Natural killer cell (primary cell): ENCODE results near the gene IRF3. TPM values are rescaled to one million over a fixed set of nuclear protein-coding genes. Genes with fewer than 3 reads are reported as not detected.
A peak's percentile ranks its signal among the peaks of the same experiment; 100 is the strongest.

Experiments
- ATAC-seq, 3 donors: fragments of 150-1000 bp in 2 of 3; fragments of 200-7000 bp in 1 of 3; cut with Tn5 transposase; 1 replicate in 1 of 3; 2 replicates in 2 of 3; pipeline ENCODE4 v1.10.0; 2021; ENCODE audit warnings: mild to moderate bottlenecking in 2 of 3, moderate library complexity in 2 of 3
- DNase-seq, 2 donors: peaks; one replicate each; pipeline versions ENCODE4 v3.0.0 to v3.0.0-alpha.2; 2013 to 2021; ENCODE audit warnings: mixed read lengths in 1 of 2
- H3K27ac ChIP-seq: one replicate; pipeline ENCODE4 v1.5.1; 2013; ENCODE audit warnings: mild to moderate bottlenecking, low read length
- H3K27me3 ChIP-seq: one replicate; pipeline ENCODE4 v1.6.1; 2013; ENCODE audit warnings: low read length; ENCODE audit not compliant: control insufficient read depth, insufficient read depth
- H3K36me3 ChIP-seq: one replicate; pipeline ENCODE4 v1.6.1; 2013; ENCODE audit warnings: low read length; ENCODE audit not compliant: control insufficient read depth, insufficient read depth
- H3K4me1 ChIP-seq: one replicate; pipeline ENCODE4 v1.6.1; 2013; ENCODE audit warnings: low read length; ENCODE audit not compliant: control insufficient read depth, insufficient read depth
- H3K4me3 ChIP-seq: one replicate; pipeline ENCODE4 v1.5.1; 2013; ENCODE audit warnings: low read length
- H3K9me3 ChIP-seq: one replicate; pipeline ENCODE4 v1.6.1; 2013; ENCODE audit warnings: low read length; ENCODE audit not compliant: control insufficient read depth, insufficient read depth
- H3K27ac Mint-ChIP-seq, 2 donors: one replicate each; pipeline ENCODE4 v1.8.0; 2022; ENCODE audit warnings: mild to moderate bottlenecking in 2 of 2, mixed read lengths in 2 of 2, moderate library complexity in 1 of 2
- H3K27me3 Mint-ChIP-seq, 2 donors: one replicate each; pipeline ENCODE4 v1.8.0; 2022; ENCODE audit warnings: low read depth in 2 of 2, mixed read lengths in 2 of 2
- H3K36me3 Mint-ChIP-seq: one replicate; pipeline ENCODE4 v1.8.0; 2022; ENCODE audit warnings: mixed read lengths
- H3K4me1 Mint-ChIP-seq, 2 donors: one replicate each; pipeline ENCODE4 v1.8.0; 2022; ENCODE audit warnings: mixed read lengths in 2 of 2
- H3K4me3 Mint-ChIP-seq: one replicate; pipeline ENCODE4 v1.8.0; 2022; ENCODE audit warnings: mild to moderate bottlenecking, moderate library complexity, mixed read lengths
- H3K9me3 Mint-ChIP-seq, 2 donors: one replicate each; pipeline ENCODE4 v1.8.0; 2022; ENCODE audit warnings: mixed read lengths in 2 of 2
- CTCF ChIP-seq: fragments of 200-600 bp; IDR thresholded peaks from one replicate; pipeline ENCODE4 v1.8.0; 2022; ENCODE audit warnings: antibody characterized with exemption
- WGBS: methylation state at CpG from one replicate; pipeline ENCODE4 v1.1.7; 2013; ENCODE audit warnings: missing lambda C conversion rate; ENCODE audit not compliant: insufficient coverage; 5-methylcytosine and 5-hydroxymethylcytosine counted together
- intact Hi-C: fragments of 100-400 bp; cut with micrococcal nuclease; formaldehyde crosslinking; loops from one replicate; pipeline ENCODE4 v1.14.2; 2022
- total RNA-seq, 4 donors: library from RNA; stranded (reverse); fragments of 120-200 nt in 1 of 4; gene quantifications; one replicate each; pipeline versions ENCODE4 v1.2.3 to v1.2.4, GENCODE V29; 2013 to 2022

IRF3 gene
- total RNA-seq, 3 donors from 2014 or later (not counting 1 experiment from before 2014, with no cell fraction given), result 176 to 184 (median 179) TPM

DNA sequence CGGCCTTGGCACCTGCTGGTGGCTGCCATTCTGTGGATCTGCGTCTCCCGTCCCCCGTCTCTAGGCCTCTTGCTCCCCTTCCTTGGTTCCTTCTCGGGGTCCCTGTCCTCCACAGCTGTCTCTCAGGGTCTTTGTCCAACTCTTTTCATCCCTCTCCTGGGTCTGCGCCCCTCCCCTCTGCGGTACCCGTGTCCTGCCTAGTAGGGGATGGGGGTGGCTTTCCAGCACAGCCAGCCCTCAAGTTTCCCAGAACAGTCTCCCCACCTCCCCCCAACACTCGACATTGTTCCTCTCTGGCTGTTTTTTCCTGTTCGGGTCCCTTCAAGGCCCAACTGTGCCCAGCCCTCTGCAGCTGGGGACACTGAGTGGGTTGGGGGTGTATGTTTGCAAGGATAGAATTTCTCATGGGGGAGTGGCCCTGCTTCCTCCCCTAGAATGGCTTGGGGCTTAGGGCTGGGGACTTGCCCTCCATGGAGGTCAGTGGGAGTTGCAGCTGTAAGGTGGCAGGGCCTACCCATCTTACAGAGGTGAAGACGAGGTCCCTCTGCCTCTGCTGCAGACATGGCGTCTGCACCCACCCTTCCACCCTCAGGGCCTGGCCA is 23.0 kb upstream of the IRF3 start:
- Mint-ChIP-seq H3K27ac (no peak overlapping the region), H3K4me1 (peaks cover 15 to 38% of the 10 kb centered on the region in 2 donors), H3K36me3 (no peaks in the 10 kb centered on the region), H3K27me3 (peaks cover 17 to 20% of the 10 kb centered on the region in 2 donors), H3K4me3 (no peak overlapping the region), H3K9me3 (no peaks in the 10 kb centered on the region)
- intact Hi-C loops, result no loop called here
- WGBS, result 85% methylated on average over 8 of the region's 12 CpGs
- Histone ChIP-seq H3K4me3 (no peak overlapping the region), H3K36me3 (peaks cover 29% of the 10 kb centered on the region), H3K9me3 (no peaks in the 10 kb centered on the region), H3K27ac (no peak overlapping the region), H3K27me3 (peaks cover 26% of the 10 kb centered on the region), H3K4me1 (peaks cover 27% of the 10 kb centered on the region)
- DNase-seq (no peak), ATAC-seq (no peak)
- TF ChIP-seq CTCF, result no peak

DNA sequence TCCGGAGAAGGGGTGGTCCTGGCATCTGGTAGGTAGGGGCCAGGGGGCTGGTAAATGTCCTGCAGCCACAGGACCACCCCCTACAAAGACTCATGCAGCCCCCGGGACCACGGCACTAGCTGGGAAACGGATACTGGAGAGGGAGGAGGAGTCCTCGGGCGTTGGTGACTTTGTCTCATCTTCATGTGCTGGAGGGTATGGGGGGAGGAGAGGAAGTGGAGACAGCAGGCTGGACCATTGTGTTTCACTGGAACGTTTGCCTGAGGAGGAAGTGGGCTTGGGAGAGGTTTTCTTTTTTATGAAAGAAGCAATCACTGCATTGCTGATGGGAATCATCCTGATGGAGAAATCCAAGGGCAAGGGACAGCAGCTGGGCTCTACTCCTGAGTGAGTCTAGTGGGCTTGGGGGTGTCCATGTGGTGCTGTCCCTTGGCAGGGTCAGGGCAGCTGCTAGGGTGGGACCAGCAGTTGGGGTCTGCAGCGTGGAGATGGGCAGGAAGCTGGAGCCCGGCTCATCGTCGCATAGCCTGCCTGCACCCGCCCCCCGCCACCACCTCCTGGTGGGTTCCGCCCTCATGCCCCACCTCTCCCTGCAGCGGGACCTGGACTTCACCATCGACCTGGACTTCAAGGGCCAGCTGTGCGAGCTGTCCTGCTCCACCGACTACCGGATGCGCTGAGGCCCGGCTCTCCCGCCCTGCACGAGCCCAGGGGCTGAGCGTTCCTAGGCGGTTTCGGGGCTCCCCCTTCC is 22.1 kb upstream of the IRF3 start:
- Histone ChIP-seq H3K4me3 (no peak overlapping the region), H3K27me3 (peaks cover 23% of the 10 kb centered on the region), H3K9me3 (no peaks in the 10 kb centered on the region), H3K27ac (no peak overlapping the region), H3K4me1 (peaks cover 27% of the 10 kb centered on the region), H3K36me3 (peaks cover 30% of the 10 kb centered on the region)
- Mint-ChIP-seq H3K9me3 (no peaks in the 10 kb centered on the region), H3K27ac (peak overlapping the region in 1 of 2 donors; percentile 11), H3K36me3 (no peaks in the 10 kb centered on the region), H3K4me1 (peaks cover 15 to 38% of the 10 kb centered on the region in 2 donors), H3K4me3 (no peak overlapping the region), H3K27me3 (peaks cover 17 to 20% of the 10 kb centered on the region in 2 donors)
- intact Hi-C loops, result no loop called here
- WGBS, result 75% methylated on average over 21 of the region's 26 CpGs
- DNase-seq (no peak), ATAC-seq (no peak)
- no peak for TF ChIP-seq CTCF

DNA sequence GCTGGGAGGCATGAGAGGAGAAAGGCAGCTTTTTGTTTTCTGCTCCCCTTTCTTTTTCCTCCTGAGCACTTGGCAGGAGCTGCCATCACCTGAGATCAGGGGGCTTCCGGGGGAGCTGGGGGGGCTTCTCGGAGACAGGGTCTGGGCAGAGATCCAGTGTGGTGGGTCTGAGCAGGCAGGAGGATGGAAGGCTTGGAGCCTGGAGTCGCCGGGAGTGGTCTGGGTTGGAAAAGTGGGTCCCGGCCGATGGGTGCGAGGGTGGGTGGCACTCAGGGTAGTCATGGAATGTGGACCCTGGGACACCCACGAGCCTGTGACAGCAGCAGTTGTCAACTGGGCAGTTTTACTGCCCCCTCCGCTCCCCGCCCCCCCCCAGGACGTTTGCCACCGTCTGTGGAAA is 21.5 kb upstream of the IRF3 start:
- peaks cover 34% of the 10 kb centered on the region for H3K36me3 ChIP-seq
- no peak for ATAC-seq
- H3K4me1 ChIP-seq, result peaks cover 27% of the 10 kb centered on the region
- no peaks in the 10 kb centered on the region for H3K9me3 ChIP-seq
- no peak overlapping the region for H3K4me3 ChIP-seq
- intact Hi-C loops, result no loop called here
- H3K4me3 Mint-ChIP-seq, result no peak overlapping the region
- H3K27ac ChIP-seq, result no peak overlapping the region
- no peak for TF ChIP-seq CTCF
- H3K27me3 Mint-ChIP-seq, result peaks cover 15 to 17% of the 10 kb centered on the region in 2 donors
- peaks cover 15 to 38% of the 10 kb centered on the region in 2 donors for H3K4me1 Mint-ChIP-seq
- peak overlapping the region in 1 of 2 donors; percentile 11 for H3K27ac Mint-ChIP-seq
- no peaks in the 10 kb centered on the region for H3K36me3 Mint-ChIP-seq
- WGBS, result 83% methylated on average over 11 of the region's 12 CpGs
- no peaks in the 10 kb centered on the region for H3K9me3 Mint-ChIP-seq
- H3K27me3 ChIP-seq, result peaks cover 21% of the 10 kb centered on the region
- DNase-seq, result no peak
